ENCODE results near the gene UBE2I. TPM values are rescaled to one million over a fixed set of nuclear protein-coding genes. Genes with fewer than 3 reads are reported as not detected.

The UBE2I gene
- total and polyA plus RNA-seq, 3 experiments from 2014 or later, result 101 to 257 (median 238) TPM

GRCh38 chr16:1364510-1364909, 55.1 kb downstream of the UBE2I start:
- Mint-ChIP-seq H3K9me3 (no peaks in the 10 kb centered on the region), H3K27me3 (no peaks in the 10 kb centered on the region), H3K4me1 (peaks cover 0 to 8% (median 3%) of the 10 kb centered on the region in 3 donors), H3K4me3 (no peak overlapping the region), H3K27ac (peak overlapping the region in 1 of 8 donors; percentile 48), H3K36me3 (peaks cover 0 to 68% (median 0%) of the 10 kb centered on the region in 3 donors)
- ChIA-PET CTCF (interaction anchor here (1.0 to 3.2 kb wide), 8 partner anchors 10 to 181 kb away, joined by 3 to 18 read pairs (median 3); no protein-coding TSS in a partner anchor), POLR2A (no interaction called here)
- no peak for DNase-seq
- Histone ChIP-seq H3K4me1 (ENCODE audit: insufficient read depth, low read length) (no peaks in the 10 kb centered on the region), H3K9me3 (ENCODE audit: low read length) (no peaks in the 10 kb centered on the region), H3K4me3 (ENCODE audit: low read length) (no peak overlapping the region), H3K36me3 (ENCODE audit: insufficient read depth, low read length) (peaks cover 9% of the 10 kb centered on the region), H3K27me3 (ENCODE audit: insufficient read depth, low read length, poor library complexity, severe bottlenecking) (no peaks in the 10 kb centered on the region), H3K27ac (ENCODE audit: low read depth, low read length) (no peak overlapping the region)

GRCh38 chr16:1366060-1366711, 56.8 kb downstream of the UBE2I start:
- Histone ChIP-seq H3K4me3 (ENCODE audit: low read length) (no peak overlapping the region), H3K27me3 (ENCODE audit: insufficient read depth, low read length, poor library complexity, severe bottlenecking) (no peaks in the 10 kb centered on the region), H3K9me3 (ENCODE audit: low read length) (no peaks in the 10 kb centered on the region), H3K36me3 (ENCODE audit: insufficient read depth, low read length) (peaks cover 9% of the 10 kb centered on the region), H3K27ac (ENCODE audit: low read depth, low read length) (no peak overlapping the region), H3K4me1 (ENCODE audit: insufficient read depth, low read length) (no peaks in the 10 kb centered on the region)
- H3K9me3 Mint-ChIP-seq, result no peaks in the 10 kb centered on the region
- no peak for DNase-seq
- ChIA-PET POLR2A (no interaction called here), CTCF (no interaction called here)
- H3K36me3 Mint-ChIP-seq, result peaks cover 0 to 66% (median 0%) of the 10 kb centered on the region in 3 donors
- no peak overlapping the region for H3K4me3 Mint-ChIP-seq
- H3K4me1 Mint-ChIP-seq, result peaks cover 0 to 8% (median 3%) of the 10 kb centered on the region in 3 donors
- no peak overlapping the region for H3K27ac Mint-ChIP-seq
- no peaks in the 10 kb centered on the region for H3K27me3 Mint-ChIP-seq

GRCh38 chr16:1366712-1367299, 57.4 kb downstream of the UBE2I start:
- Histone ChIP-seq H3K27ac (ENCODE audit: low read depth, low read length) (no peak overlapping the region), H3K36me3 (ENCODE audit: insufficient read depth, low read length) (peaks cover 9% of the 10 kb centered on the region), H3K27me3 (ENCODE audit: insufficient read depth, low read length, poor library complexity, severe bottlenecking) (no peaks in the 10 kb centered on the region), H3K4me3 (ENCODE audit: low read length) (no peak overlapping the region), H3K4me1 (ENCODE audit: insufficient read depth, low read length) (no peaks in the 10 kb centered on the region), H3K9me3 (ENCODE audit: low read length) (no peaks in the 10 kb centered on the region)
- POLR2A ChIA-PET, result no interaction called here
- DNase-seq, result no peak
- no peak overlapping the region for H3K4me3 Mint-ChIP-seq
- no peaks in the 10 kb centered on the region for H3K27me3 Mint-ChIP-seq
- H3K4me1 Mint-ChIP-seq, result peaks cover 0 to 8% (median 3%) of the 10 kb centered on the region in 3 donors
- H3K36me3 Mint-ChIP-seq, result peaks cover 0 to 68% (median 0%) of the 10 kb centered on the region in 3 donors
- H3K9me3 Mint-ChIP-seq, result no peaks in the 10 kb centered on the region
- H3K27ac Mint-ChIP-seq, result no peak overlapping the region
- CTCF ChIA-PET, result no interaction called here

GRCh38 chr16:1367486-1368174, 58.2 kb downstream of the UBE2I start:
- no peak overlapping the region for H3K4me3 Mint-ChIP-seq
- Histone ChIP-seq H3K4me3 (ENCODE audit: low read length) (no peak overlapping the region), H3K27ac (ENCODE audit: low read depth, low read length) (no peak overlapping the region), H3K36me3 (ENCODE audit: insufficient read depth, low read length) (peaks cover 7% of the 10 kb centered on the region), H3K4me1 (ENCODE audit: insufficient read depth, low read length) (no peaks in the 10 kb centered on the region), H3K9me3 (ENCODE audit: low read length) (no peaks in the 10 kb centered on the region), H3K27me3 (ENCODE audit: insufficient read depth, low read length, poor library complexity, severe bottlenecking) (no peaks in the 10 kb centered on the region)
- DNase-seq, result no peak
- H3K27me3 Mint-ChIP-seq, result no peaks in the 10 kb centered on the region
- CTCF ChIA-PET, result no interaction called here
- peaks cover 0 to 8% (median 3%) of the 10 kb centered on the region in 3 donors for H3K4me1 Mint-ChIP-seq
- POLR2A ChIA-PET, result no interaction called here
- H3K9me3 Mint-ChIP-seq, result no peaks in the 10 kb centered on the region
- H3K36me3 Mint-ChIP-seq, result peaks cover 0 to 61% (median 0%) of the 10 kb centered on the region in 3 donors
- H3K27ac Mint-ChIP-seq, result peak overlapping the region in 1 of 8 donors; percentile 54

GRCh38 chr16:1371054-1371978, 61.9 kb downstream of the UBE2I start:
- Histone ChIP-seq H3K36me3 (ENCODE audit: insufficient read depth, low read length) (no peaks in the 10 kb centered on the region), H3K27me3 (ENCODE audit: insufficient read depth, low read length, poor library complexity, severe bottlenecking) (no peaks in the 10 kb centered on the region), H3K4me1 (ENCODE audit: insufficient read depth, low read length) (no peaks in the 10 kb centered on the region), H3K9me3 (ENCODE audit: low read length) (no peaks in the 10 kb centered on the region), H3K27ac (ENCODE audit: low read depth, low read length) (no peak overlapping the region), H3K4me3 (ENCODE audit: low read length) (no peak overlapping the region)
- CTCF ChIA-PET, result interaction anchor here (1.3 kb wide), 1 partner anchor 67 kb away, joined by 3 read pairs; no protein-coding TSS in a partner anchor
- Mint-ChIP-seq H3K4me3 (no peak overlapping the region), H3K27ac (peak overlapping the region in 1 of 8 donors; percentile 33), H3K27me3 (no peaks in the 10 kb centered on the region), H3K36me3 (peaks cover 0 to 41% (median 0%) of the 10 kb centered on the region in 3 donors), H3K9me3 (no peaks in the 10 kb centered on the region), H3K4me1 (no peaks in the 10 kb centered on the region)
- DNase-seq, result no peak
- POLR2A ChIA-PET, result no interaction called here

- no peak for DNase-seq
- no peaks in the 10 kb centered on the region for H3K27me3 Mint-ChIP-seq
- Histone ChIP-seq H3K36me3 (ENCODE audit: insufficient read depth, low read length) (no peaks in the 10 kb centered on the region), H3K27ac (ENCODE audit: low read depth, low read length) (no peak overlapping the region), H3K9me3 (ENCODE audit: low read length) (no peaks in the 10 kb centered on the region), H3K4me1 (ENCODE audit: insufficient read depth, low read length) (no peaks in the 10 kb centered on the region), H3K27me3 (ENCODE audit: insufficient read depth, low read length, poor library complexity, severe bottlenecking) (no peaks in the 10 kb centered on the region), H3K4me3 (ENCODE audit: low read length) (no peak overlapping the region)
- CTCF ChIA-PET, result no interaction called here
- H3K4me1 Mint-ChIP-seq, result peaks cover 0 to 3% (median 0%) of the 10 kb centered on the region in 3 donors
- POLR2A ChIA-PET, result no interaction called here
- peaks cover 0 to 38% (median 0%) of the 10 kb centered on the region in 3 donors for H3K36me3 Mint-ChIP-seq
- no peak overlapping the region for H3K27ac Mint-ChIP-seq
- H3K9me3 Mint-ChIP-seq, result no peaks in the 10 kb centered on the region
- H3K4me3 Mint-ChIP-seq, result no peak overlapping the region
These were observed 63.0 kb downstream of the UBE2I start for GRCh38 chr16:1372292-1372950.

- H3K27ac Mint-ChIP-seq, result no peak overlapping the region
- H3K4me1 ChIP-seq (ENCODE audit: insufficient read depth, low read length), result peaks cover 4% of the 10 kb centered on the region
- no peaks in the 10 kb centered on the region for H3K9me3 Mint-ChIP-seq
- H3K9me3 ChIP-seq (ENCODE audit: low read length), result no peaks in the 10 kb centered on the region
- H3K4me3 Mint-ChIP-seq, result no peak overlapping the region
- H3K4me3 ChIP-seq (ENCODE audit: low read length), result no peak overlapping the region
- H3K27ac ChIP-seq (ENCODE audit: low read depth, low read length), result no peak overlapping the region
- H3K36me3 Mint-ChIP-seq, result peaks cover 0 to 35% (median 0%) of the 10 kb centered on the region in 3 donors
- no peaks in the 10 kb centered on the region for H3K27me3 ChIP-seq (ENCODE audit: insufficient read depth, low read length, poor library complexity, severe bottlenecking)
- ChIA-PET CTCF (interaction anchor here (1.0 kb wide), 1 partner anchor 11 kb away, joined by 3 read pairs; no protein-coding TSS in a partner anchor), POLR2A (no interaction called here)
- no peaks in the 10 kb centered on the region for H3K36me3 ChIP-seq (ENCODE audit: insufficient read depth, low read length)
- H3K4me1 Mint-ChIP-seq, result peaks cover 5 to 14% (median 9%) of the 10 kb centered on the region in 3 donors
- H3K27me3 Mint-ChIP-seq, result no peaks in the 10 kb centered on the region
- no peak for DNase-seq
These were observed 65.2 kb downstream of the UBE2I start for GRCh38 chr16:1374418-1375297.

Measured in CD8-positive, alpha-beta memory T cell (primary cell).